ENCODE results near the gene ACTMAP. TPM values are rescaled to one million over a fixed set of nuclear protein-coding genes. Genes with fewer than 3 reads are reported as not detected.

The ACTMAP gene, protein sequence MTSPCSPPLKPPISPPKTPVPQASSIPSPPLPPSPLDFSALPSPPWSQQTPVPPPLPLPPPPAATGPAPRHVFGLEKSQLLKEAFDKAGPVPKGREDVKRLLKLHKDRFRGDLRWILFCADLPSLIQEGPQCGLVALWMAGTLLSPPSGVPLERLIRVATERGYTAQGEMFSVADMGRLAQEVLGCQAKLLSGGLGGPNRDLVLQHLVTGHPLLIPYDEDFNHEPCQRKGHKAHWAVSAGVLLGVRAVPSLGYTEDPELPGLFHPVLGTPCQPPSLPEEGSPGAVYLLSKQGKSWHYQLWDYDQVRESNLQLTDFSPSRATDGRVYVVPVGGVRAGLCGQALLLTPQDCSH
- 15.8 to 20.1 TPM (median 19.3 TPM) in 5 replicates for total RNA-seq (2022; extraction: Qiagen RNA extraction)

DNA sequence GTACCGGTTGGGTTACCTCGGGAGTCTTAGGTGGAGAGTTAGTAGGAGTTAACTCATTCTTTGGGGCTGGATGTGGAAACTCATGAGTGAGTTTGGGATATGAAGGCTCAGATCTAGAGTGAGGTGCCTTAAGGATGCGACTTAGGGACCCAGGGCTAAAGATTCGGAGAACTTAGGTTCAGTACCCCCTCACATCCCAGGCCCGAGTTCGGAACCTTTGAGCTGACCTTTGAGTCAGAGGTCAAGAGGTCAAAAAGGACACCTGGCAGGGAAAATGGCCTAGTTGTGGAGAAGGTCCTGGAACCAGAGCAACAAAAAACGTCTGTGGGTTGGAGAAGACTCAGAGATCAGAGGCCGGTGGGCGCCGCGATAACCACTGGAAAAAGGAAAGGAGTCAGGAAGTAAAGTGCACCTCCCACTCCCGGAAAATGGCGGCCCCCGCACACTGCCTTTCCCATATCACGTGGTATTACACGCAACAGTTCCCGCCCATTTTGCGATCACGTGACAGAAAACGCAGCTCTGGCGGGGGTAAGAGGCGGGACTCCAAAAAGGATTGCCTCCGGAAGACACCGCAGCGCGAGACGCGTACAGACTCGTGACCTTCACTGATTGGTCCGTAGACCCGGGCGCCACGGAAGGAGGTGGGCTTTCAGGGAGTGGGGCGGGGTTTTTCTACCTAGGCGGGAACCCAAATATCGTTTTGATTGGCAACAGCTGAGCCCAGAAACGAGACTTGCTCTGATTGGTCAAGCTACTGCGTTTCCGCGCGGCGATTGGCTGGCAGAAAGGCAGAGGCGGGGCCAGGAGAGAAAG is at the start of gene ACTMAP:
ACTMAP (minus strand) TSS at position 420 of the 816 bp plus-strand sequence. CDS start 674 bp downstream, outside the sequence.

DNA sequence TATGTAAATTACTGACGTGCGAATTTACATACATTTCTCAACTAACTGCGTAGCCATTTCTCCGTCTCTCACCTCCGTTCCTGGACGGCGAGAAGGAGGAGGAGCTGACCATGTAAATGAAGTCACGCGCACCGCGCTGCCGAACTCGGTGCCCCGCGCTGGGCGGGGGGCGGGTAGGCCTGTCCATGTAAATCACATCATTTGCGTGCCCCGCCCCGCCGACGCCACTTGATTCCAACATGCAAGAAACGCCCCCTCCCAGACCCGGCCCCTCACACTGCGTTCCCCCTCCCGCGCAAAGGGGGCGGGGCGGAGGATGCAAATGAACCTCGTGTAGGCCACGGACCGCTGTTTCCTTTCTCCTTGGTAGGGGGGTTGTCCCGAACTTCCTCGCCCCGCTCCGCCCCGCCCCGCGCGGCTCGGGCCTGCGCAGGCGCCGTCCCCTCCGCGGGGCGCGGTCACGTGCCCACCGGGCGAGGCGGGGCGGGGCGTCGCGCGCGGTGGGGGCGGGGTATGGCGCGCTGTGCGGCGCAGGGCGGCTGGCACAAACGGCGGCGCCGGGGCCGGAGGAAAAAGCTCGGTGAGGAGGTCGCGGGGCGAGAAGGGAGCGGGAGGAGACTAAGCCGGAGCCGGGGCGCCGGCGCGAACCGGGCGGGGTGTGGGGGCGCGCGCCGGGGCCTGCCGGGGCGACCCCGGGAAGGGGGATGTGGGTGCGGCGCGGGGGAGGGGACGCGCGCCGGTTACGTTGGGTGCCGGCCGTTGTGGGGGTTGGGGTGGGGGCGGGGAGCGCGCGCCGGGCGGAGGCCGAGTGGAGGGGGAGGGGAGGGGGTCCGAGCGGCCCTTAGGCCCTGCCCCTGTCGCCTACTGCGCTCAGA is 48.6 kb upstream of the ACTMAP start, which contains the start of gene EGLN2:
EGLN2 (plus strand) TSS at position 509 of the 875 bp plus-strand sequence. CDS start 1,382 bp downstream, outside the sequence.

DNA sequence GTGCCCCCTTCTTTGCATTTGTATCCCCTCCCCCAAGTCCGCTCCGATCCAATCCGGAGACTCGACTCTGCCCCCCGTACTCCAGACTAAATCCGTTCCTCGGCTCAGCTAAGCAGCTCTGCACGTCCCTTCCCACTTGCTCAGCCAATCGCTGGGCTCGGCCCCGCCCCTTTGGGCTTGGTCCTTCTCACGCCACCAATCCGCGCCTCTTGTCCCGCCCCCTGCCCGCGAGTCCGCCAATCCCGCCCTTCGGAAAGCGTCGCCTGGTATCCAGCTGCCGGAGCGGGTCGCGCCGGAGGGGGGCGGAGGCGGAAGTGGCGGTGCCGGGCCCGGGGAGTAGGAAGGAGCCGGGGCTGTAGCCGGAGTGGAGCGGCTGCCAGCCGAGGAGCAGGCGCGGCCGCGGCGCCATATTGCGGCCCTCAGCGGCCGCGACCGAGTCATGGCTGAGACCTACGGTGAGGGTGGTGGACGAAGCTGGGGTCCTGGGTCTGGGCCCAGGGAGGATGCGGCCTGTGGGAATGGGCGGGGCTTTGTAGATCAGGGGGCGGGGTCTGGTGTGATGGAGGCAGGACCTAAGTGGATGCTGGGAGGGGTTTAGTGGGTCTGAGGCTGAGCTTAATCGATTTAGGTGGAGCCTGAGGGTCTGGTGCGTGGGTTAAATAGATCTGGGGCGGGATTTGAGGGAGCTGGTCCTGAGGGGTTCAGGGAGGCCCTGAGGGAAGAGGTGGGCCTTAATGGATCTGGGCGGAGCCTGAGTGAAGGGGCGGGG is 27.8 kb upstream of the ACTMAP start, which contains the start of gene RAB4B:
RAB4B (plus strand) TSS at position 311 of the 769 bp plus-strand sequence; CDS start at position 440, 129 bp downstream.

DNA sequence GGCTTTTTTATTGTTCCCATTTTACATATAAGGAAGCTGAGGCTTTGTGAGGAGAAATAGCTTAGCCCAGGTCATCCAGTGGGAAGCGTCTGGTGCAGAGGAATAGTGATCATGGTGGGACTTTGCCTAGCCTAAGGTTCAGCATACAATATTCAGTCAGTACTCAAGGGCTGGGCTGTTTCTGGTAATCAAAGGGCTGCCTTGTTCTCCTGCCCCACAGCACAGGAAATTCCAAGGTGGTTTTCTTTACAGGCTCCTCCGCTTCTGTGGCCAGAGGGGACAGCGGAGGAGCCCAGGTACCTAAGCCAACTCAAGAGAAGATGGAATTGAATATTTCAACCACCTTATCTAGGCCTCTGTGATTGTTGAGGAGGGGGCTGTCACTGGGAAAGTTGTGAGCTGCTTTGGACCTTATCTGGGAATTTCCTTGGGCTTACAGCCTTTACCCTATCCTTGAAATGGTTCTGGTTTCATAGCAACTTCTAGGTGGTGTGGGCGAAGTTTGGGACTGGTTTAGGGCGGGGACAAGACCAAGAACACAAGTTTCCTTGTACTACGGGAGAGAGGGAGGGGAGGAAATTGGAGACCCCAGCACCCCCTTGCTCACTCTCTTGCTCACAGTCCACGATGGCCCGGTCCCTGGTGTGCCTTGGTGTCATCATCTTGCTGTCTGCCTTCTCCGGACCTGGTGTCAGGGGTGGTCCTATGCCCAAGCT is 24.8 kb upstream of the ACTMAP start, which contains the start of gene MIA:
MIA (plus strand) TSS at position 606 of the 716 bp plus-strand sequence; CDS start at position 628, 22 bp downstream.

DNA sequence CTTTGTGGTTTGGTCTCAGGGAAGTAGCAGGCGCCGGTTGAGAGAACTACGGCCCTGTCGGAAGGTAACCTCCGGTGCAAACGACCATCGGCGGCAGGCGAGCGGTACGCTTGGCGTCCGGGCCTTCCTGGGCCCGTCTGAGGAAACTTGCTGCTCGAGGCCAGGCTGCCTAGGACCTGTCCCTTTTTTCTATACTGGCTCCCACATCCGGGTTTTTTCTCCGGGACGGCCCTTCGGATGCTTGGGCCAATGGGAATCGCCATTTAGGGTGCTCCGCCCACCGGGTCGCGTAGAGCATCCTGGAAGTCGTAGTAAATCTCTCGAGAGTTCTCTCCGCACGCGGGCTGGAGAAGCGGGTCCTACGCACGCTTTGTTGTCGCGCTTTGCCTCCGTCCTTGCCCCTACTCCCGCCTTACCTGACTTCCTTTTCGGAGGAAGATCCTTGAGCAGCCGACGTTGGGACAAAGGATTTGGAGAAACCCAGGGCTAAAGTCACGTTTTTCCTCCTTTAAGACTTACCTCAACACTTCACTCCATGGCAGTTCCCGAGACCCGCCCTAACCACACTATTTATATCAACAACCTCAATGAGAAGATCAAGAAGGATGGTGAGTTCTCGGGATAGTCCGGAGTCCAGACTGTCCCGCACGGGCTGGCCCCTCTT is 729 bp upstream of the ACTMAP start, which contains the start of gene SNRPA:
SNRPA (plus strand) TSS at position 330 of the 664 bp plus-strand sequence; CDS start at position 536, 206 bp downstream.

DNA sequence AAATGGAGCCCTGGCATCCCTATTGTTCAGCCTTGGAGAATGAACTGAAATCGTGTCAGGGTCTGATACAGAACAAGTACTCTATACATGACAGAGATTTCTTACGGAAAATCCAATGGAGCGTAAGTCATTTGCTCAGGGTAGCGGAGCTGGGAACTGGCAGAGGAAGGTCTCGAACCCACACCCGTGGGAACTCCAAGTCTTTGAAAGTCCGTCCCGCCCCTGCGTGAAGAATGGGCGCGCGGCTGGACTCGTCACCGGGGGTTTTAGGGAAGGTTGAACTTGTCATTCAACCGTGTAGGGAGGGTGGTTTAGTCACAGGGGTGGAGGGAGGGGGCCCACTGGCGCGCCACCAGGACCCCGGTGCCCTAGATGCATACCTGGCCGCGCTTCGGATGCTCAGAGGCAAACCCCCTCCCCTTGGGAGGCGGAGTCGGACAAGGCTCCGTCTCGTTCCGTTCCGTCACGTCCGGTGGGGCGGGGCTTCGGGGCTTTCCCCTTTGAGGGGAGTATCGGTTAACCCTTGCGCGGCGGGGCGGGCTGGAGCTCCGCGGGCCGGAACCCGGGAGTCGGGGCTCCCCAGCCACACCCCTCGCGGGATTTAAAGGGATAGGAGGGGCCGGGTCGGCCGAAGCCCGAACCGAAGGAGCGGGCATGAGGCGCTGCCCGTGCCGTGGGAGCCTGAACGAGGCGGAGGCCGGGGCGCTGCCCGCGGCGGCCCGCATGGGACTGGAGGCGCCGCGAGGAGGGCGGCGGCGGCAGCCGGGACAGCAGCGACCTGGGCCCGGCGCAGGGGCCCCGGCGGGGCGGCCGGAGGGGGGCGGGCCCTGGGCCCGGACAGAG is 33.6 kb downstream of the ACTMAP start, which contains the start of the genes COQ8B and ITPKC:
COQ8B (minus strand) TSS at position 405 of the 843 bp plus-strand sequence. CDS start 2,254 bp downstream, outside the sequence.
ITPKC (plus strand) TSS at position 631 of the 843 bp plus-strand sequence; CDS start at position 655, 24 bp downstream.

Other genes with a start within 250 kb of the ACTMAP start
- gene SHKBP1, start 173.6 kb downstream of the ACTMAP start, total RNA-seq (2022; extraction: Qiagen RNA extraction) = 100 to 141 TPM (median 132 TPM) in 5 replicates
- gene LTBP4, start 149.1 kb downstream of the ACTMAP start, total RNA-seq (2022; extraction: Qiagen RNA extraction) = 34.0 to 57.1 TPM (median 54.1 TPM) in 5 replicates
- 52.9 to 83.0 TPM (median 79.0 TPM) in 5 replicates for gene NUMBL, start 59.8 kb downstream of the ACTMAP start, total RNA-seq (2022; extraction: Qiagen RNA extraction)
- gene COQ8B, start 33.6 kb downstream of the ACTMAP start, total RNA-seq (2022; extraction: Qiagen RNA extraction) = 70.0 to 99.8 TPM (median 92.0 TPM) in 5 replicates
- gene ITPKC, start 33.4 kb downstream of the ACTMAP start, total RNA-seq (2022; extraction: Qiagen RNA extraction) = 28.1 to 38.0 TPM (median 35.6 TPM) in 5 replicates
- gene SNRPA, start 726 bp upstream of the ACTMAP start, total RNA-seq (2022; extraction: Qiagen RNA extraction) = 146 to 186 TPM (median 157 TPM) in 5 replicates
- gene MIA, start 25.0 kb upstream of the ACTMAP start, total RNA-seq (2022; extraction: Qiagen RNA extraction) = not detected in 5 replicates
- gene RAB4B, start 27.8 kb upstream of the ACTMAP start, total RNA-seq (2022; extraction: Qiagen RNA extraction) = 14.1 to 20.4 TPM (median 18.9 TPM) in 5 replicates
- 75.4 to 103 TPM (median 94.6 TPM) in 5 replicates for gene EGLN2, start 48.7 kb upstream of the ACTMAP start, total RNA-seq (2022; extraction: Qiagen RNA extraction)
- gene CYP2A6, start 100.0 kb upstream of the ACTMAP start, total RNA-seq (2022; extraction: Qiagen RNA extraction) = not detected in 5 replicates
- not detected in 5 replicates for gene CYP2A7, start 131.8 kb upstream of the ACTMAP start, total RNA-seq (2022; extraction: Qiagen RNA extraction)
- gene CYP2B6, start 240.8 kb upstream of the ACTMAP start, total RNA-seq (2022; extraction: Qiagen RNA extraction) = not detected in 5 replicates

Data from A549 treated with Mapracorat at 1 μM for 4 hours (cell line).